HG02981 (cell line): Measurements from ENCODE around the gene GRIK2.
A peak's percentile ranks its signal among the peaks of the same experiment; 100 is the strongest.
"Not testable (repeated sequence)": the region's sequence is repeated elsewhere in the genome, so short reads cannot be mapped to it uniquely, and the experiment has no call there.

ENCODE experiments used
- ATAC-seq: cut with Tn5 transposase; IDR thresholded peaks from one replicate; pipeline ENCODE4 v1.9.1; 2021; ENCODE audit warnings: mild to moderate bottlenecking, moderate library complexity; ENCODE audit not compliant: unreplicated experiment

The GRIK2 gene

DNA sequence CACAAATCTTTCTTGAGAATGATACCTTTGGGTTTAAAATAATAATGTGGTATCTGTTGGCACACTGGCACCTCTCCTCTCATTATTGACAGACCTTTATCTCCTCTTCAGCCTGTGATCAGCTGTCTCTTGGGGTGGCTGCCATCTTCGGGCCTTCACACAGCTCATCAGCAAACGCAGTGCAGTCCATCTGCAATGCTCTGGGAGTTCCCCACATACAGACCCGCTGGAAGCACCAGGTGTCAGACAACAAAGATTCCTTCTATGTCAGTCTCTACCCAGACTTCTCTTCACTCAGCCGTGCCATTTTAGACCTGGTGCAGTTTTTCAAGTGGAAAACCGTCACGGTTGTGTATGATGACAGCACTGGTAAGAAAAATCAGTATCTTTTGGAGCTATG, 232.8 kb downstream of the GRIK2 start:
- no peak for ATAC-seq

DNA sequence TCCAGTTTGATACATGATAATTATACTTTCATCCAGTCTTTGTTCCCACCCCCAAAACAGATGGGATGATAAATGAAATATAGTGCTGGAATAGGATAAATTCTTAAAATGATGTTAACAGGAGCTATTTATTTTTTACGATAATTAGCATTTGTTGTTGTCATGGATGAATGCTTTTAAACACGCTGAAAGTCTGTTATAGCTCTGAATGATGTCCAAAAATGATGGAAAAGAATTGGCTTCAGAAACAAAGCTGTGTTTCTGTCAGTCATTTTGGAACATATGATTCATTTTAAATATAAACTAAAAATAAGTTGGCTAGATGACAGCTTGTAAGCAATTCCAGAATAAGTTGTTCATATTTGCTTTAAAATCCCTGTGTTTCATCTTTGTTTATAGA, 237.4 kb downstream of the GRIK2 start:
- no peak for ATAC-seq

DNA sequence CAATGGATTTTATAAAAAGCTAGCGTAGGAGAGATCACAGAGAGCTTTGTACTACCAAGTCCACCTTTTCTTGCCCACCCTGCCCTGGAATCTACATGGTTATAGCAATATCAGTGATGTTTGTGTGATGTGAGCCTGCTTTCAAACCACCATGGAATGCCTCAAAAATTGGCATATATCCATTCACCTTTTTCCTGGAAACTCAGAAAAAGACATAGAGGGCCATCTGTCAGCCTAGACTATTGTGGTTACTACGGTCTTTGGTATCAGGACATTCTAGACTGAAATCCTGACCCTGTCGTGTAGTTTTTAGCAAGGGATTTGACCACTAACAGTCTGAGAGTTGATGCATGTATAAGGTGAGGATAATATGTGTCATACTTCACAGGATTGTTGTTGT, 239.6 kb downstream of the GRIK2 start:
- no peak for ATAC-seq

DNA sequence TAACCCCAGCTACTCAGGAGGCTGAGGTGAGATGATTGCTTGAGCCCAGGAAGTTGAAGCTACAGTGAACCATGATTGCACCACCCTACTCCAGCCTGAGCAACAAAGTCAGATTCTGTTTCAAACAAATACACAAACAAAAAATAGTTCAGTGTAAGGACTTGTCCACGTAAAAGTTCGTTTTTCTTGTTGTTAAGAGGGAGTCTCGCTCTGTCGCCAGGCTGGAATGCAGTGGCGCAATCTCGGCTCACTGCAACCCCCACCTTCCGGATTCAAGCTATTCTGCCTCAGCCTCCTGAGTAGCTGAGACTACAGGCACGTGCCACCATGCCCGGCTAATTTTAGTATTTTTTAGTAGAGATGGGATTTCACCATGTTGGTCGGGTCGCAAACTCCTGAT, 245.4 kb downstream of the GRIK2 start:
- not testable (repeated sequence) for ATAC-seq

DNA sequence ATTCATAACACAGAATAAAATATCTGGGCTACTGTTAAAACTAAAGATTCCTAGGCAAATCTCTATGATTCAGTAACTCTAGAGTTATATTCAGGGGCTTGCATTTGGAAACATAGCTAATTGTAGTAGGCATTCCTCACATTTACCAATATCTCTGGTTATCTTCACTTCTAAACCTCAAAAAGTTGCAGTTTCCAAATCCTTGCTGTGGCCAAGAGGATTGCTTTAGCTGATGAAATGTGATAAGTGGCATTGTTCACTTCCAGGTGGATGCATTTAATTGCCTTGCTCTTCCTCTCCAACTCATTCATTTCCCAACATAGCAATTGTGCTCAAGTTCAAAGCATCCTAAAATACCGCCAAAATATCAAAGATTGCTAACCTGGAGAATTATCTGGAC, 246.6 kb downstream of the GRIK2 start:
- no peak for ATAC-seq

DNA sequence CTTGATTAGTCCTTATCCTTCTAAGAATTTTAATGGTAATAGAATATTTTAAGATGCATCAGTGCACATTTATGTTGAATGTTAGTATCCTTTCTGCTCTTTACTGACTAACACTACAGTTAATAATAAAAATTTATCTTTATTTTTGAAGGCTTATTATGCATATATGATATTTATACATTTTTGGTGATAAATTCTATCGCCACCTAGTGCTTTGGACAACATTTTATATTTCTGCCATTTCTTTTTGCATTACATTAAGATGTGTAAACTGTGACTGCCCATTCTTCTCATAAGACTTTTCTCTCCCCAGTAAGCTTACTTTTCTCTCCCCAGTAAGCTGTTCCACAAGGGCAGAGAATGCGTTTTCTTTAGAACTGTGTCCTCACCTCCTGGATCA, 252.3 kb downstream of the GRIK2 start:
- ATAC-seq = no peak

DNA sequence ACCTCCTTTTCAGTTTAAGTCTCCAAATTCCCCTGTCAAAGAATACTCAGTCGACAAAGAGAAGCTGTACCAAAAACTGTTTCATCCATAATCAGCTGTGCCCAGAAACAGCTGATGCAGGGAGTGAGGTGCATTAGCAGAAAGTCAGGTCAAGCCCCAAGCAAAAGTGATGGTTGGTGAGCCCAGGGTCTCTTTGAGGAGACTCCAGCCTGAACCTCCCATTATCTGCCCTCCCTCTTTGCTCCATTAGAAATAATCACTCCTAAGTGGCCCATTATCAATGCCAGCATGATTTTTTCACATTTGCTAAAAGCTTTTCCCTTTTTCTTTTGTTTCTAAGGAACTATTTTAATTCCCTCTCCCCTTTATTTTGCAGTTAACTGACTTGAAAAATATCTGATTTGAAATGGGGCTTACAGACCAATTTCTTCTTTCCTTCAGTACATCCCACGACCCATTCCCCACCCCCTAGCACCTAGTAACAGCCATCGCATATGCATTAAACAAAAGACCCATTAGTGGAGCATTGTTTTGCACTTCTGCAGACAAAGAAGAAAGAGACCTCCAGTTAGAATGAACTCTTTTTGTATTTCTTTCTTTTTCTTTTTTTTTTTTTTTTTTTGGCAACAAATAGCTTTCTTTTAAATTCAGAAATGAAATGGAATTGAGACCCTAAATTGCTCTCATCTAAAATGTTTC, 257.0 kb downstream of the GRIK2 start:
- no peak for ATAC-seq

DNA sequence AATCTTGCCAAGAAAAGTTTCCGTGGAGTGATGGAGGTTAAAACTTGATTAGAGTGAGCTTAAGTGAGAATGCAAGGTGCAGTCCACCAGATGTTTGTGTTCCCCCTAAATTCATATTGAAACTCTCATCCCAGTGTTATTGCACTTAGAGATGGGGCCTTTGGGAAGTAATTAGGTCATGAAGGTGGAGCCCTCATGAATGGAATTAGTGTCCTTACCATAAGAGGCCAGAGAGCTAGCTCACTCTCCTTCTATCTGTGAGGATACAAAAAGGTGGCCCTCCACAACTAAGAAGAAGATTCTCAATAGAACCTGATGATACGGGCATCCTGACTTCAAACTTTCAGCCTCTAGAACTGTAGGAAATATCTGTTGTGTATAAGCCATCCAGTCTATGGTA, 258.6 kb downstream of the GRIK2 start:
- ATAC-seq = no peak

DNA sequence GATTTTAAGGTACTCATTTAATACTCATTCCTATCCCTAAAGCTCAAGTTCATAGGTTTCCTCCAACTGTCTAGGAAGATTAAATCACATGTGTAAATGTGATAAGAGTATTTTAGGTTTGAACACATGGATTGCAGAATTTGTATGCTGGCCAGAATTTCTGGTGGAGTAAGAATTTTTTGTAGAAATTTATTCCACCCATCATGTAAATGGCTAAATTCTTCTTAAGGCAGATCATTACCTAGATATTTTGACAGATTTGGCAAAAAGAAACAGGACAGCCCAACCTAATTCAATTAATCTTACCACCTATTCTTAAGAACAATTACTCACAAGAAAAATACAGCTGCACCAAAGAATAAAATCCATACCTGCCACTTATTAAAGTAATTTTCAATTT, 261.6 kb downstream of the GRIK2 start:
- no peak for ATAC-seq

DNA sequence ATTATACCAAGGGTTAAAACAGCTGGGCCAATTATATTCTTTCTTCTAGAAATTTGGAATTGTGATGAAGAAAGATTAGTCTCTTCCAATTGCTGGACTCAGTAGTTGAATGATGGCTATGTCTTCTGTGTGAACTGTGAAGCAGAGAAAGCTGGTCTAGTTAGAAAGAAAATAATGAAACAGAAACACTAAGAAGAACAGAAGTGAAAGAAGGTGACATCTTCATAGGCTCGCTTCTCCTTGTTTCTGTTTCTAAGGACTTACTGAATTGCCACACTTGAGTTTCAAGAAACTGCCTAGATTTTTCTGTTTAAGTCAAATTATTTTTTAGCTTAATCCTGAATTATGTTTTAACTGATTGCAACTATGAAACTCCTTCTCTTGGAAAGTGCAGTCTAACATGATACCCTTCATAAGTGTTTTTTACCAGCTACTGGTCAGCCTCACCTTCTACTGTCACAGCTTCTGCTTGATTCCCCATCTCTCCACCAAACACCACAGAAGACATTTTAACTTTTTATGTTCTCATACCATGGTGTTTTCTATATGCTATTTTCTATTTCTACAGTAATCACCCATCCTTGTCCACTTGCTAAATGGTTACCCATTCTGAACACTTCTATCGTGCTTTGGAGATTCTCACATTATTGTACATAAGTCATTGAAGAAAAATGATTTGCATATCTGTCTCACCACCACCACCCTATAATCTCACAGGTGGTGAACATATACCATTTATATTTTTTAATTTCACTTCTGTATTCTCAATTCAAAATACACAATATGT, 268.8 kb downstream of the GRIK2 start:
- peak; percentile 90 for ATAC-seq

DNA sequence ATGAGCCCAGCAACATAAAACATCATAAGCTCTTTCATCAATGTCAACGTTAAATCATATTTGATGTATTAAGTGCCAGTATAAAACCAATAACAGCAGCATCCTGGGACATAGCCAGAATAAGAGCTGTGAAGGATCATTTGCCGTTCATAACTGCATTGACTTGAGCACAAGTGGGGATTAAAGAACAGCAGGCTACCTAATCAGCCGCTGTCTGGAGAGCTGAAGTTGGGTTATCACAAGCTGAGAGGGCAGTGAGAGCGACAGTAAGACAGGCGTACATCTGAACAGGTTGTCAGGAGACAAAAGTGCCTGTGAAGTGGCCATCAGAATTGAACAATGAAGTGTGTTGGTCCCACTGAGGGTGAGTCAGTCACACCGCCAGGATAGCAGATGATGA, 269.6 kb downstream of the GRIK2 start:
- ATAC-seq = no peak

DNA sequence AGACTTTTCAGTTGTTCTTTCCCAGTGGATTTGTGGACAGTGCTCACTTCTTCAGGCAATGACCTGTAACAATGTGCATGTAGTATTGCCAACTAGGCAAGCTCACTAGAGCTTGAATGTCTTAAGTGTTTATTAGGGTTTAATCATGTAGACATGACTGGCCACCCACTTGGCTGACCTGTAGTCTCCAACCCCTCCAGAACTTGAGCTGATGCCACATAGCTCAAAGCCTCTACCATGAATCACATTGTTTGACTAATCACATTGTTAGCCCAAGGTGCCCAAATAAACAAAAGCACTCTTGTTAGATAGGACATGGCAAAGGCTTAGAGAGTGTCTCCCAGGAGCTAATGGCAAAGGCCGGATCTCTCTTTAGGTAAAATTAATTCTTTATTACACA, 272.7 kb downstream of the GRIK2 start:
- ATAC-seq = no peak

DNA sequence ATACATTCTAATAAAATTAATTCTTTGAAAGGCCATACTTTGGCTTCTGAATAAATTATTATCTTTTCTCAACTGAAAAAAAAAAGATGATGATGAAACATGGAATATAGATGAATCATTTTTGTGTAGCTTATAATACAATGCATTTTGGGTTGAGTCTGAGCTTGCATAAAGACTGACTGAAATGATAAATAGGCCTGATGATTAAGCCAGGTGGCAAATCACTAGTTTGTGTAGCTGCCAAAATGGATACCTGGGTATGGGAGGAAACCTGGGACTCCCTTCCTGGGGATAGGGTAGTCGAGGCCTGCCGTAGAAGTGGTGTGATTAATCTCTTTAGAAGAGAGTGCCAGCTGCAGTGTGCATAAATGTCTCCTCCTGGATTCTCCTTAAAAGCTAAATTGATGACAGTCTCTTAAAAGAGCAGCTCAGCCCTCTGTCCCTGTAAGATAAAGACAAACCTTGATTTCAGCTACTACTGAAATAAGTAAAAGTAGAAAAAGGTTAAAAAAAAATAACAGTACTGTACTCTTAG, 275.1 kb downstream of the GRIK2 start:
- no peak for ATAC-seq

DNA sequence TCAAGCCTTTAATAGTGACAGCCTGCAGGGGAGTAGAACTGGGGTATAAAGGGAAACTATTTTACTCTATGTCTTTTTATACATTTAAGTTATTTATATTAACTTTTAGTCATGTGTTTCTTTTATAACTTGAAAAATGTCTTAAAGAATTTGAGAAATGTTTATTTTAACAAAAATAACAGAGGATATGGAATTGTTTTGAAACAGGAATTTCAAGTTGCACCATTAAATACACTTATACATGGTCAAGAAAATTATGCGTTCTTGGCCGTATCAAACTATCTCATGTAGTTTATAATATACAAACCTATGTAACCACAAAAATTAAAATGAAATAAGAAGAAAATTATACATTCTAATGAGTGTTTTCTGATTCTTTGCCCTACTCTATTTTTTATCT, 282.7 kb downstream of the GRIK2 start:
- ATAC-seq = no peak

DNA sequence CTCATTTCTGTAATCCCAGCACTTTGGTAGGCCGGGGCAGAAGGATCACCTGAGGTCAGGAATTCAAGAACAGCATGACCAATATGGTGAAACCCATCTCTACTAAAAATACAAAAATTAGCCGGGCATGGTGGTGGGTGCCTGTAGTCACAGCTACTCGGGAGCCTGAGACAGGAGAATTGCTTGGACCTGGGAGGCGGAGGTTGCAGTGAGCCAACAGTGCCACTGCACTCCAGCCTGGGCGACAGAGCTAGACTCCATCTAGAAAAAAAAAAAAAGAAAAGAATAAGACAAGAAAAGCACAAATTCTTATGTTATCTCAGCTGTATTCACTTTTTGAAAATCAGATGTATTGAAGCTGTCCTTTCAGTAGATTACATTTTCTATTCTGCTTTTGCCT, 289.4 kb downstream of the GRIK2 start:
- ATAC-seq = no peak

DNA sequence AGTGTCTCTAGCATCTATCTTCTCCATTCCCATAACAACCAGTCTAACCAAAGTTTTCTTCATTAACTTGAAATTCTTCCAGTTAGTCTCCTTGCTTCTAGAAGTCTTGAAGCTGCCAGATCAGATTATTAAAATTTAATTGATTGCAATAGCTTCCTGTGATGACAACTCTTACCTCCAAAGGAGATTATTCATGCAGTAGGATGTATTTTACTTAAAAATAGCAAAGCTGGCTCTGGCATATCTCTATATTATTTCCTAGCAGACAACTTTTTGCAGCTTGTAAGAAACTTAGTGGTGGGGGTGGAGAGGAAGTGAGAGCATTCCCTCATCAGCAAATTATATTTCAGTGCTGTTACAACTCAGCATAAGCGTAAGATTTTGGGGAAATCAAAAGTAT, 290.4 kb downstream of the GRIK2 start:
- ATAC-seq = no peak

DNA sequence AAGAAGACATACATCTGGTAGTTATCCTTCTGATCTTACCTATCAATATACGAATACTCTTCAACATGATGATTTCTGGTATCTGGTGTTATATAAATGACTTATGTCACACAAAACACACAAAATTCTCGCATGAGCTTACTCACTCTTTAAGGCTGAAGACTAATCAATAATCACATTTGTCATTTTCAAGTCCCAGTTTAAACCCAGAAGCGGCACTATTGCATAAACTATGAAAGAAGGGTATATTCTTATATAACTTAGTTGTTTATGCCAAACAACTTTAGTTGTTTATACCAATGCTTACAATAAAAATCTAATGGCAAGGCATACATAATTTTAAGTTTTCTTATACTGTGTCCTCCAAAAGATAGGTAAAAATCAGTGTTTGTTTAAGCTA, 293.1 kb downstream of the GRIK2 start:
- ATAC-seq = no peak

DNA sequence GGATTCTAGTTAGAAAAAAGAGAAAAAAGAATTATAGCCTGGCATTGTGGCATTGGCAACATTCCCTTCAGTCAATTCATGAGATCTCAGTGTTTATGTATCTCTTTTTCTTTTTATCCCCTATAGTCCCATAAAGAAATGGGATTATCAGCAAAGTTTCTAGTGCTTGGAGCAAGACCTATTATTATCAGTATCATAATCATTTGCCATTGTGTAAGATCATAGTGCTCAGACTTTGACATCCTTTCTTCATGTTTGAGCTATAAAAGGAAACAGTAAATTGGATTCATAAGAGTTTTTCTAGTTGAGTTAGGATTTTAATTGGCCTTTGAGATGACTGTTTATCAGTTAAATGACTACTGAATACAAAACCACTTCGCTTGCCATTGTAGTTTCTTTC, 295.6 kb downstream of the GRIK2 start:
- ATAC-seq = no peak

DNA sequence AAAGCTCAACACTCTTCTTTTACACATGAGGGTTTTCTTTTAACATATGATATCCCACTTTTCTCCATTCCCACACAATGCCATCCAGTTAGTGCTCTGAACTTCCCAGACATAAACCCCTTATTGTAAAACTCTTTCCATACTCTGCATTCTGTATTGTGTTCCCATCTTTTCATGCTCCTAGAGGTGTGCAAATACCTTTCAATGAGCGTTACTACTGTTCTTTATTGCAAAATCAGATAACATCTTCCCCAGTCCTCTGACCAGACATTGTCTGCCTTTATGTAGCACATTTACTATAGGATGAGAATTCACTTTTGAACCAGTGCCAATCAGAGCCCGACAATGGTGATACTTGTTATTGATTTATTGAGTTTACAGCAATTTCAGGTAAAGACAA, 296.2 kb downstream of the GRIK2 start:
- no peak for ATAC-seq

DNA sequence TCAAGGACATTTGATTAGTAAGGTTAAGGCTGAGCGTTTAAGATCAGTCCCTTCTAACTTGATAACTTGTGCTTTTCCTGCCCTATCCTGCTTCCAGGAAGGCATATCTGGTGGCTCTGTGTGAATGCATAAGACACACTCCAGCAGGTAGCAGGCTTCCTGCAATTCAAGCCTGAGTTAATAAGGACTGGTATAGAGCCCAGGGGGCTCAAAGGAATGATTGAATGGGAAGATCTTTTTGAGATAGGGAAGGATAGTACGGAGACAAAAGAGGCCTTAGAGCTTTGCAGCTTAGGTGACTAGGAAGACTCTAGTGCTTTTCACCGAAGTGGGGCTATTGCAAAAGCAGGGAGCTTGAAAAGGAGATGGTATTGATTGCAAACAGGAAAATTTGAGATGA, 307.1 kb downstream of the GRIK2 start:
- ATAC-seq = no peak

DNA sequence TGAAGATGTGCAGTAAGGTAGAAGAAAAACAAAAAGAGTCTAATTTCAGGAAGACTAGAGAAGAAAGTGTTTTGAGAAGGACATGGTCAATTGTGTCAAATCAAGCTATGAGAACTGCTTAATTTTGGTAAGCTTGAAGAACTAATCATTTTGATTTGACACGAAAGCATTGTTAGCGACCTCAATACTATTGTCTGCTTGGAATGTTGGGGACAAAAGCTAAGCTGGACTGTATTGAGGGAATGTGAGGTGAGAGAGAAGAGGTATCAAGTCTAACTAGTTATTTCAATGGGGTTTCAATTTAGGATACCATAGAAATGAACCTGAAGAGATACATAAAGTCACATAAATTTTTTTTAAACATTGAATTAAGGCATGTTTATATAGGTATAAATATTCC, 309.8 kb downstream of the GRIK2 start:
- no peak for ATAC-seq

DNA sequence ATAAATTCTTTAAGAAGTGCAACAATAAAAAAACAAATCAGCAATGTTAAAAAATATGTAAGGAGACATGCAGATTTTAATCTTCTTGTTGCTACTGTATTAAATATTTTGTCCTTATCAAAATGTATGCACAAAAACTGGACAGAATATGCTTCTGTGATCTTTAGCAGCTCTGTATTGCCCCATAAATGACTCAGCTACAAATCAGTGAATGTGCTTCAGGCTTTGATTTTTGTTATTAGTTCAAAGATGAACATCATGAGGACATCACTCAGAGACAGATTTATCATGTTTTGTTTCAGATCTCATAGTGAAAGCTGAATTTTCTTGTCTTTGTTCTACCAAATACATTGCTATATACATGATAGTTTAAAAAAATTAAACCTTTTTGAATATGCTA, 312.4 kb downstream of the GRIK2 start:
- no peak for ATAC-seq
